OCI-LY7 (cell line): ENCODE results near the gene ELOF1. TPM values are rescaled to one million over a fixed set of nuclear protein-coding genes. Genes with fewer than 3 reads are reported as not detected.

Experiments used
- BruUV-seq: library from RNA; stranded (reverse); fragments of 400-500 nt; replicated peaks from 2 replicates; lab custom pipeline; 2021; lab: Mats Ljungman, UMichigan
- CTCF ChIA-PET: fragments of 300-600 bp; sonication (Branson Sonifier 250); formaldehyde crosslinking; loops from one replicate; lab custom pipeline; 2022; ENCODE audit warnings: antibody characterized with exemption; ENCODE audit not compliant: unreplicated experiment; lab: Charles Lee
- POLR2A ChIA-PET: fragments of 300-600 bp; sonication (Branson Sonifier 250); formaldehyde crosslinking; loops from one replicate; lab custom pipeline; 2022; ENCODE audit warnings: antibody characterized with exemption; lab: Charles Lee
- DNase-seq: peaks from one replicate; pipeline ENCODE4 v3.0.0-alpha.2; 2015; ENCODE audit warnings: low spot score
- H2AFZ ChIP-seq: fragments of 200-600 bp; sonication (generic), shearing (Covaris generic); 2 replicates; pipeline ENCODE4 v1.6.1; 2014; ENCODE audit warnings: mild to moderate bottlenecking, antibody characterized with exemption, low read length, moderate library complexity
- H3K27ac ChIP-seq: fragments of 200-600 bp; sonication (generic); 2 replicates; pipeline ENCODE4 v1.5.1; 2014; ENCODE audit warnings: mixed run types, low read depth, mild to moderate bottlenecking, moderate library complexity, low read length, inconsistent platforms; ENCODE audit not compliant: poor library complexity, severe bottlenecking
- H3K36me3 ChIP-seq: fragments of 200-600 bp; sonication (generic); 2 replicates; pipeline ENCODE4 v1.6.1; 2014; ENCODE audit warnings: mild to moderate bottlenecking, antibody characterized with exemption, low read length, moderate library complexity, mixed read lengths; ENCODE audit not compliant: insufficient read depth
- H3K4me1 ChIP-seq: fragments of 200-600 bp; sonication (generic); 2 replicates; pipeline ENCODE4 v1.5.1; 2014; ENCODE audit warnings: mild to moderate bottlenecking, low read length; ENCODE audit not compliant: insufficient read depth, poor library complexity, severe bottlenecking
- H3K4me2 ChIP-seq: fragments of 200-600 bp; sonication (generic); 2 replicates; pipeline ENCODE4 v1.6.1; 2014; ENCODE audit warnings: mild to moderate bottlenecking, low read length
- H3K4me3 ChIP-seq: fragments of 200-600 bp; sonication (generic); 2 replicates; pipeline ENCODE4 v1.5.1; 2014; ENCODE audit warnings: mild to moderate bottlenecking, low read depth, low read length; ENCODE audit not compliant: poor library complexity, severe bottlenecking
- H3K79me2 ChIP-seq: fragments of 200-600 bp; sonication (generic); 2 replicates; pipeline ENCODE4 v1.6.1; 2016; ENCODE audit warnings: low read depth, mild to moderate bottlenecking, low read length, moderate library complexity, mixed read lengths; ENCODE audit not compliant: insufficient read depth
- H3K9me2 ChIP-seq: fragments of 200-600 bp; sonication (generic); 2 replicates; pipeline ENCODE4 v1.6.1; 2016; ENCODE audit warnings: mild to moderate bottlenecking, low read length, mixed read lengths; ENCODE audit not compliant: insufficient read depth
- H3K9me3 ChIP-seq: fragments of 200-600 bp; sonication (generic); 2 replicates; pipeline ENCODE4 v1.6.1; 2014; ENCODE audit warnings: mild to moderate bottlenecking, mixed run types, low read length, mixed read lengths
- H4K20me1 ChIP-seq: fragments of 200-600 bp; sonication (generic); 2 replicates; pipeline ENCODE4 v1.6.1; 2014; ENCODE audit warnings: mild to moderate bottlenecking, antibody characterized with exemption, low read length, moderate library complexity, mixed read lengths; ENCODE audit not compliant: insufficient read depth
- CTCF ChIP-seq: fragments of 200-600 bp; sonication (generic); conservative IDR thresholded peaks from 2 replicates; pipeline ENCODE4 v1.5.1; 2014; ENCODE audit warnings: mild to moderate bottlenecking, antibody characterized with exemption, low read length, moderate library complexity, mixed read lengths
- EZH2phosphoT487 ChIP-seq: fragments of 200-600 bp; sonication (generic); IDR thresholded peaks from 2 replicates; pipeline ENCODE4 v1.6.1; 2018; ENCODE audit warnings: low read depth, borderline replicate concordance, mild to moderate bottlenecking, mixed run types, antibody characterized with exemption, low read length, moderate library complexity, mixed read lengths
- intact Hi-C: fragments of 100-400 bp; cut with micrococcal nuclease; formaldehyde crosslinking; loops from one replicate; pipeline ENCODE4 v1.10.0; 2022; ENCODE audit not compliant: unreplicated experiment
- total RNA-seq, 2 experiments: library from RNA; depleted of rRNA in 1 of 2; stranded (reverse); fragments of >200 nt in 1 of 2; shearing (Covaris generic) in 1 of 2; gene quantifications; 2 replicates each; pipeline ENCODE4 v1.2.3, GENCODE V29; 2014 to 2022

ELOF1 gene
- total RNA-seq, 2 experiments from 2014 or later: 60.5 to 73.2 TPM

GRCh38 chr19:11552666-11553372 is 6.2 kb downstream of the ELOF1 start:
- intact Hi-C loops: loop anchor here (5.0 kb wide), 1 partner anchor 34 kb away; no protein-coding TSS in a partner anchor
- Histone ChIP-seq H3K9me3 (no peaks in the 10 kb centered on the region), H3K79me2 (peaks cover 19% of the 10 kb centered on the region), H3K36me3 (peaks cover 51% of the 10 kb centered on the region), H3K4me1 (peaks cover 41% of the 10 kb centered on the region), H3K9me2 (no peaks in the 10 kb centered on the region), H2AFZ (no peak overlapping the region), H3K4me3 (peak overlapping the region; percentile 38), H3K4me2 (peak overlapping the region; percentile 69), H4K20me1 (no peaks in the 10 kb centered on the region), H3K27ac (peak overlapping the region; percentile 67)
- ChIA-PET POLR2A (no interaction called here), CTCF (no interaction called here)
- BruUV-seq: no TSS peak
- TF ChIP-seq CTCF: 0 out of 2 replicates have a peak, but pooled peaks have one; percentile 17
- TF ChIP-seq EZH2phosphoT487: no peak
- DNase-seq: peak; percentile 81

GRCh38 chr19:11551603-11552235 is 7.3 kb downstream of the ELOF1 start:
- H3K36me3 ChIP-seq: peaks cover 50% of the 10 kb centered on the region
- ChIA-PET POLR2A (no interaction called here), CTCF (interaction anchor here (0.6 kb wide), 1 partner anchor 9 kb away, joined by 3 read pairs; no protein-coding TSS in a partner anchor)
- H3K79me2 ChIP-seq: peaks cover 11% of the 10 kb centered on the region; the same call in 1 of the 2 replicates
- H2AFZ ChIP-seq: no peak overlapping the region
- no peaks in the 10 kb centered on the region for H4K20me1 ChIP-seq
- intact Hi-C loops: loop anchor here (5.0 kb wide), 1 partner anchor 36 kb away; no protein-coding TSS in a partner anchor
- peaks cover 33% of the 10 kb centered on the region for H3K4me1 ChIP-seq
- peak overlapping the region; percentile 69; the same call in 1 of the 2 replicates for H3K4me2 ChIP-seq
- peak; percentile 53 for DNase-seq
- TF ChIP-seq CTCF (peak; percentile 74), EZH2phosphoT487 (no peak)
- BruUV-seq: no TSS peak
- no peaks in the 10 kb centered on the region for H3K9me2 ChIP-seq
- no peak overlapping the region for H3K4me3 ChIP-seq
- no peaks in the 10 kb centered on the region for H3K9me3 ChIP-seq
- peak overlapping the region; percentile 67 for H3K27ac ChIP-seq
